Measurements from ENCODE around the gene THSD1.

Gene THSD1

GRCh38 chr13:52455677-52456041 lies 49.7 kb upstream of the THSD1 start (continued):
- TF ChIP-seq ZBTB44 (tag by site-specific recombination; IDR thresholded peaks at IDR 0.05), result no peak
- TF ChIP-seq ZNF664 (tag by site-specific recombination; IDR thresholded peaks at IDR 0.05), result no peak
- TF ChIP-seq ZNF138 (tag by site-specific recombination; IDR thresholded peaks at IDR 0.05; ENCODE audit: borderline replicate concordance), result no peak
- no peak for TF ChIP-seq YY2 (tag by site-specific recombination; IDR thresholded peaks at IDR 0.05)

- ChIA-PET CTCF (no interaction called here), POLR2A (no interaction called here)
- peak within 1 kb of the TSS; percentile 98 for H3K4me3 ChIP-seq (ENCODE audit: low read depth, low read length)
- peaks cover 33 to 36% of the 10 kb centered on the region in 2 experiments for H3K36me3 ChIP-seq (ENCODE audit: control insufficient read depth in 2 of 2, insufficient read depth in 1 of 2, low read length in 2 of 2)
- H3K27ac ChIP-seq (ENCODE audit: extremely low read depth, low read depth, low read length), result peak within 1 kb of the TSS; percentile 86
- H3K4me1 ChIP-seq (ENCODE audit: control insufficient read depth, insufficient read depth, low read length), result peaks cover 8% of the 10 kb centered on the region; the same call in 1 of the 2 replicates
- no peaks in the 10 kb centered on the region for H3K9me3 ChIP-seq (ENCODE audit: control insufficient read depth, insufficient read depth, low read depth, low read length)
- TF ChIP-seq CTCF (tag by site-specific recombination; IDR thresholded peaks at IDR 0.05) (no peak), ZNF121 (tag by site-specific recombination; IDR thresholded peaks at IDR 0.05) (peak; percentile 99), PRDM10 (tag by site-specific recombination; IDR thresholded peaks at IDR 0.05) (0 out of 2 replicates have a peak, but pooled peaks have one; percentile 4), HOXD13 (CRISPR knock-in tag; IDR thresholded peaks at IDR 0.05; ENCODE audit: borderline replicate concordance) (0 out of 2 replicates have a peak, but pooled peaks have one; percentile 39), ZNF654 (tag by site-specific recombination; IDR thresholded peaks at IDR 0.05; ENCODE audit: low read depth) (no peak), SETDB1 (IDR thresholded peaks at IDR 0.05; ENCODE audit: insufficient read length, low read length) (no peak), SP2 (tag by site-specific recombination; IDR thresholded peaks at IDR 0.05) (peak; percentile 65), PBX3 (CRISPR knock-in tag; IDR thresholded peaks at IDR 0.05) (0 out of 2 replicates have a peak, but pooled peaks have one; percentile 72), ZBTB49 (tag by site-specific recombination; IDR thresholded peaks at IDR 0.05; ENCODE audit: low read depth) (no peak), MEIS1 (CRISPR knock-in tag; IDR thresholded peaks at IDR 0.05; ENCODE audit: borderline replicate concordance) (0 out of 2 replicates have a peak, but pooled peaks have one; percentile 13), ZNF558 (tag by site-specific recombination; IDR thresholded peaks at IDR 0.05) (peak; percentile 52; the same call in 1 of the 2 replicates), ZBTB26 (tag by site-specific recombination; optimal IDR thresholded peaks at IDR 0.05) (peak; percentile 78), ZEB2 (tag by site-specific recombination; IDR thresholded peaks at IDR 0.05) (peak; percentile 53; the same call in 1 of the 2 replicates), ZBTB17 (tag by site-specific recombination; IDR thresholded peaks at IDR 0.05) (peak; percentile 87), ZBTB20 (tag by site-specific recombination; IDR thresholded peaks at IDR 0.05) (peak; percentile 50; the same call in 1 of the 2 replicates), ZBTB6 (tag by site-specific recombination; IDR thresholded peaks at IDR 0.05) (no peak), ZNF660 (tag by site-specific recombination; IDR thresholded peaks at IDR 0.05) (peak; percentile 17; the same call in 1 of the 2 replicates), ZNF600 (tag by site-specific recombination; IDR thresholded peaks at IDR 0.05) (peak; percentile 81)
These were observed 49.1 kb upstream of the THSD1 start, which contains the start of gene CKAP2 for GRCh38 chr13:52454820-52455676. Gene CKAP2, plus strand, starts transcription at chr13:52455478. Its CDS starts 79 bp downstream, at chr13:52455557.

Measured in HEK293 (cell line).